Activated CD4-positive, alpha-beta T cell treated with anti-CD3 and anti-CD28 coated beads, Interleukin-10, Interleukin-2, amounts not matched to agents 100 ng/mL and 50 ng/mL, durations not matched to agents 16 hours and 8 hours (primary cell): ENCODE measurements around the gene LY9.

Source experiments
- DNase-seq: peaks from one replicate; pipeline ENCODE4 v3.0.0-alpha.2; 2020

The LY9 gene

DNA sequence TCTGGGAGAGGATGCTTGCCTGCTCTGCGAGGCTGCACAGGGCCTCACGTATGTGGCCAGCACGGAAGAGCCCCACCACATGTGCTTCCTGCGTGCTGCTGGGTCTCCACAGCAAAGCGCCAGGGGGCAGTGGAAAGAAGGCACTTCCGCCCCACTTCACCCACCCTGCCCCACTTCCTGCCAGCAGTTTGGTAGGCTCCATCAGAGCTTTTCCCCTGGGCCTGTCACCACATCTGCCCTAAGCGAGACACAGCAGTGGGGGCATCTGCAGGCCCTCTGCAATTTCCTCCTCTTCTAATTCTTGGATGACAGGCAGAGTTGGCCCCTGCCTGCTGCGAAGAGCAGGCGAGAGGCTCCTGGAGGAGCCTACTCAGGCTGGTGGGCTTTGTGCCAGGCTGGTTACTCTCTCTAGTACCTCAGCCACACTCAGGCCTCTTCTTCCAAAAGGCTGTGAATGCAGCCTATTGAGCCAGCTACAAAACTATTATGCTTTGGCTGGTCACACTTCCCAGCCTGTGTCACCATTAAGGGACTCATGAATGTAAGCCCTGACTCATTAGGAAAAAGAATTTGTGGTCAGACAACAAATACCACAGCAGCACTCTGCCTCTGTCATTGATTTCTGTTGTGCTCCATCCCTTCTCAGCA is 41.7 kb downstream of the LY9 start:
- DNase-seq = peak; percentile 95

DNA sequence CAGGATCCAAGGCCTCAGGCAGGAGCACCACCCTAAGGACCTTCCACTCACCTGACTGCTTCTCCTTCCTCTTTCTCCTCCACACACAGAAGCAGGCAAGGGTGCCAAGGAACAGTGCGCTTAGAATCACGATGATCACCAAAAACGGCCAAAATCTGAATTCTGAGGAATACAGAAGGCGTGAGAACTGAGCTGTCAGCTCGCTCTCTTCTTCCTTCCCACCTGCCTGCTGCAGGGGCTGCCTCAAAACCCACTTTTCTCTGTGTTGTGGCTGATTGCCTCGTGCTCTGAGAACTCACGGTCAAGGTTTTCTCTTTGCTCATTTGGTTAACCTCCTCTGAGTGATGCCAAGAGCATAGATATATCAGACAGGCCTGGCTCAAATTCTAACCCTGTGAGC is 42.9 kb downstream of the LY9 start:
- peak; percentile 30 for DNase-seq

GRCh38 chr1:160839746-160840145 is 43.8 kb downstream of the LY9 start:
- DNase-seq = no peak

GRCh38 chr1:160841079-160841478 is 45.1 kb downstream of the LY9 start:
- no peak for DNase-seq

GRCh38 chr1:160844447-160845232 is 48.7 kb downstream of the LY9 start:
- DNase-seq = peak; percentile 16

DNA sequence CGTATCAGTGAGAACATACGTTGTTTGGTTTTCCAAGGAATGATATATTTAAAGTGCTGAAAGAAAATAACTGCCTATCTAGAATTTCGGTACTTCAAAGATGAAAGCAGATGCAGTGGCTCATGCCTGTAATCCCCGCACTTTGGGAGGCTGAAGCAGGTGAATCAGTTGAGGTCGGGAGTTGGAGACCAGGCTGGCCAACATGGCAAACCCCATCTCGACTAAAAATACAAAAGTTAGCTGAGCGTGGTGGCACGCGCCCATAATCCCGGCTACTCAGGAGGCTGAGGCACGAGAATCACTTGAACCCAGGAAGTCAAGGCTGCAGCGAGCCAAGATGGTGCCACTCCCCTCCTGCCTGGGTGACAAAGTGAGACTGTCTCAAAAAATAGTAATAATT is 50.3 kb downstream of the LY9 start:
- DNase-seq = no peak

GRCh38 chr1:160850541-160850940 is 54.6 kb downstream of the LY9 start:
- no peak for DNase-seq

DNA sequence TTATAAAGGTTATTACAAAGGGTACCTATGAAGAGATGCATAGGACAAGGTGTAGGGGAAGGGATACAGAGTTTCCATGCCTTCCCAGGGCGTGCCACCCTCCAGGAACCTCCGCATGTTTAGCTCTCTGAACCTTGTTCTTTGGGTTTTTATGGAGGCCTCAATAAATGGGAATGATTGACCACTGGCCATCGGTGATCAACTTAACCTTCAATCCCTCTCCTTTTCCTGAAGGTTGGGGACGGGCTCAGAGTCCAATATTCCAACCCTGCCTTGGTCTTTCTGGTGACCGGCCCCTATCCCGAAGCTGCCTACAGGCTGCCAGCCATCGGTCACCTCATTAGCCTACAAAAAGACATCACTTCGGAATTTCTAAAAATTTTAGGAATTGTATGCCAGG is 55.0 kb downstream of the LY9 start:
- no peak for DNase-seq

GRCh38 chr1:160853014-160853413 is 57.0 kb downstream of the LY9 start:
- no peak for DNase-seq

GRCh38 chr1:160853754-160854153 is 57.8 kb downstream of the LY9 start:
- no peak for DNase-seq

- DNase-seq = peak; percentile 21
Observed at GRCh38 chr1:160855181-160855981, 59.4 kb downstream of the LY9 start.

DNA sequence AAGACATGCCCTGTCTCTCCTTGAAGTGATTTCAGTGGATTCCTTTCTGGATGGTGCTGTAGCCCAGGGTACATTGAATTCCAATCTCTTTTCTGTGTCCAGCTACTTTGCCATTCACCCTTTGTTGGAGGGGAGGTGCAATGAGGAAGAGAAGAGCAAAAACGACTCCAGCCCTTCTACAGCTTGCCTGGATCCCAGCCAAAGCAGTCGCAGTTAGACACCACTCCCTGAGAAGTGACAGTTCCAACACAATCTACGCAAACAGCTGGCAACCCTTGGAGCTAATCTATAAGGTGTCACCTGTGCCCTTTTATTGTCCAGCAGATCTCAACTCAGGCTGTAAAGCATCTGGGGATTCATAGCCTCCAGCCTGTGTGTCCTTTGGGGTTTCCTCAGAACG is 62.1 kb downstream of the LY9 start:
- DNase-seq = no peak

DNA sequence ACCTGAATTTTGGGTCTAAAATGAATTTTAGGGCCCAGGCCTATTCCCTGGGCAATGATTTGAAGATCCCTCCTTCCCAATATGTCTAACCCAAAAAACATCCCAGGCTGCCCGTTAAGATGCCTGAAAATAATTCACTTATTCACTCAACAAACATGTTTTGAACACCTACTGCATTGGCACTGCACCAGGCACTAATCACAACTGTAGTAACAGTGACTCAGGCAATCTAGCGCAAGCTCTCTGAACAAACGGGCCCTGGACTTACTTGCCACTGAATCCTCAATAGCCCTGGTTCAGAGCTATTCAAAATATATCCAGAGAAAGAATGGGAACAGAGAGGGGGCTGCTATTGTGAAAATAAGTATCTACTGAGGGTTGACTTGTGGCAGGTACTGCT is 62.5 kb downstream of the LY9 start:
- DNase-seq = no peak

- DNase-seq = no peak
Observed at GRCh38 chr1:160859166-160859565, 63.2 kb downstream of the LY9 start.

- DNase-seq = no peak
Observed at GRCh38 chr1:160860840-160861505, 65.0 kb downstream of the LY9 start.

DNA sequence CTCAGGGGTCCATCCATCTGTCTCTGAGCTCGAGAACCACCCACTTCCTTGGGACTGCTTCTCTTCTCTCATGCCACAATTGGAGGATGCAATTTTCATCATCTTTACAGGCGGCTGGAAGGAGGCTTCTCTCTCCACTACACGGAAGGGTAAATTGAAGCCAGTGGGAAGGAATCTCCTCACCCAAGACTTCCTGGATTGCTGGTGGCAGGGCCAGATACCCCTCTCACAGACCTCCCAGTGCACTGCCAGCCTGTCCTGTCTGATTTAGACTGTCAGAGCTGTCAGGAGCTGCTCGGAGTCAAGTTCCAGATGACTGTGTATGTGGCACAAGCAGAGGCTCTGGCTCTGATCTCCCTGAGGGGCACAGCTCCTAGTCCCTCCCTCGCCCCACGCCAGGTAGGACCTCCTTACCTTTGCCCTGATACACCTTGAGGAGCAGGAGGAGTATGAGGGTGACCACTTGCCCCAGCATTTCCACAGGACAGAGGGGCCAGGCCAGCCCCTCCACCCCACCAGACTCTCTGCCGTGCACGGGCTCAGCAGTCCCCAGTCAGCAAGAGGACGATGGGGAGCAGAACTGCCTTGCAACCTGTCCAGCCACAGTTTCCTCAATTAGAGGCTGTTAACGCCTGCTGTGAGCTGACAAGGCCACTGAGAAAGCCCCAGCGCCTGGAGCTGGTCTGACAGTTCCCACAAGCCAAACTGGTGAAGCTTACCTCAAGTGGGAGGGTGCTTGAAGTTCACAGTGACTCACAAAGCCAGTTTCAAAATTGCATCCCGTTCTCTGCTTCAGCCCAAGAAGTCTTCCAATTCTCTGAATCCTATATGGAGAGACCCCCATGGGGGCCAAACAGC is 66.5 kb downstream of the LY9 start, which contains the start of gene CD244:
Gene CD244 (minus strand): TSS at position 685 of the 858 bp plus-strand sequence. CDS start 210 bp downstream, at position 475.
- DNase-seq = peak; percentile 85

DNA sequence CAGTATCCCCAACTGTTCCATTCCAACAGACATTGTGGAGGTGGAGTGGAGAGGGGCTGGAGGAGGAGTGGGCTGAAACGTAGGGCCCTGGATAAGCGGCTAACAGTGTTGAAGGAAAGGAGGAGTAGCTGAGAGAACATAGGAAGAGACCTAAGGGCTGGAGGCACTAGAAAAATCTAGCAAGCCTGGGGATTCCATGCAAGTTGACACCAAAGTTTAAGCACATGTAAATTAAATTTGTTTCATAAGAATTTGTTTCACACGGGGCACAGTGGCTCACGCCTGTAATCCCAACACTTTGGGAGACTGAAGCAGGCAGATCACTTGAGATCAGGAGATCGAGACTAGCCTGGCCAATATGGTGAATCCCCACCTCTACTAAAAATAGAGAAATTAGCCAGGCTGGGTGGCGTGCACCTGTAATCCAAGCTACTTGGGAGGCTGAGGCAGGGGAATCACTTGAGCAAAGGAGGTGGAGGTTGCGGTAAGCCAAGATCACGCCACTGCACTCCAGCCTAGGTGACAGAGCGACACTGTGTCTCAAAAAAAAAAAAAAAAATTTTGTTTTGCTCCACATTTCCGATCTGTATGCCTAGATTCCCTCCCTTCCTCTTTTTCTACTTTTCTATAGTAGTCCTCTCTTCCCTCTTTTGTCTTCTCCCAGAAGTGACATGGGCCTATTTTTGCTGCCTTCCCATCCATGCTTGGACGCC is 67.2 kb downstream of the LY9 start:
- no peak for DNase-seq

GRCh38 chr1:160863774-160864131 is 67.8 kb downstream of the LY9 start:
- DNase-seq = no peak

DNA sequence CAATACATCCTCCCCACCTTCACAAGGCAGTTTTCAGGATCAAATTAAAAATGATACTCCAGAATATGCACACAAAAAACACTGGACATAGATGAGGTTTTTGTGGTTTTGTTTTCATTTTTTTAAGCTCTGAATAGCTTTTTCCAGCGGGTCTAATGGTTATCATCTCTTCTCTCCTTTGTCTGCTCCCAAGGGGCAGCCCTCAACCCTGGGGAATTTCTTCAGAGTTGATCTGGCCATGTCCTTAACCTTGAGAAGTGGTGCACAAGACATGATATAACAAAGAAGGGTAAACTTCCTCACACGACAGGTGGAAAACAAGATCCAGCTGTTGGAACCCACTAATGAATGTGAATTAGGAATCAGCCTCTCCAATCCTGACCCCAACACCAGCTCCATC is 68.2 kb downstream of the LY9 start:
- no peak for DNase-seq

DNA sequence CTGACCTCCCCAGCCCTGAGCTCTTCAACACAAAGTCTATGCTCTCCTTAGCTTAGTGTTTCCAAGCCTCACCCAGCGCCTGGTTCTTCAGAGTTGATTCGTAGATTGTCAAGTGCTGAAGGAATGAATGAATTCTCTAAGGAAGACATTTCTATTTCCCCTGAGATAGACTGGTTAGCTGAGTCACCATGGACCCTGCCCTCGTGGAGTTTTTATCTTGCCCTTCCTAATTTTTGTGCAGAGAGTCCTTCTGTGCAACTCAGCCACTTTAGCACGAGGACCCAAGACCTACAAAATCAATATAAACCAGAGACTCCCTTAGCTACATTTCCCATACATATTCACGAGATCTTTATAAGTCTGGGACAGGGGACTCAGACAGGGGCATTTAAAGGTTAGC is 69.4 kb downstream of the LY9 start:
- DNase-seq = no peak

DNA sequence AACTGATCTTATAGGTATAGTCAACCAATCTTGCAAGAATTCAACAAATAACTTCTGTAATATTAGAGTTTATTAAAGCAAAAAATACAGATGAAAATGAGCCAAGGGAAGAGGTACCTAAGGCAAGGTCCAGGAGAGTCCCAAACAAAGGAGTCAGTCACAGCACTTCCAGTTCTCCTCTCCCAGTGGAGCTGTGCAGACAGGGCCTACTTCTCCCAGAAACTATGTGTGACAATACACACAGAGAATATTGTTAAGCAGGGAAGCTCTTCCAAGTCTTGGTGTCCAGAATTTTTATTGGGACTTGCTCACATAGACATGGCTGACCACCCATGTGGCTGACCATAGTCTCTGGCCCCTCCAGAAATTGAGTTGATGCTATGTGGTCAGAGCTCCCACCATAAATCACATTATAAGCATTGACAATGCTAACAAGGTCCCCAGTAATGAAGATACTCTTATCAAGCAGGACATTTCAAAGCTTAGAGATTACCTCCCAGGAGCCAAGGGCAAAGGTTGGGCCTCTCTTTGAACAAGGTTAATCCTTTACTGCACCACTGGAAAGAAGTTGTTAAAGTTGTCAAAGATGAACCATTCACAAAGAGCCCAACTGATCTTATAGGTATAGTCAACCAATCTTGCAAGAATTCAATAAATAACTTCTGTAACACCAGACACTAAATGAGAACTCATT is 70.2 kb downstream of the LY9 start:
- DNase-seq = no peak
